Spleen (tissue), 7 donors: Measurements from ENCODE around the gene UTY.

Source experiments
- POLR2AphosphoS5 ChIP-seq, 3 donors: sonication (generic); formaldehyde crosslinking; IDR thresholded peaks; one replicate each; pipeline ENCODE4 v1.5.1; 2017; ENCODE audit warnings: antibody characterized with exemption in 3 of 3
- TF ChIP-seq, protein P1 (sequence below), 11 experiments: fragments of 200-600 bp in 7 of 11; fragments of 450-650 bp in 4 of 11; sonication (generic) in 4 of 11; IDR thresholded peaks in 8 of 11; conservative IDR thresholded peaks in 3 of 11; 1 replicate in 7 of 11; 2 replicates in 4 of 11; pipeline versions ENCODE4 v1.4.0 to v1.8.0; 2016 to 2021; ENCODE audit warnings: antibody characterized with exemption in 11 of 11, inconsistent platforms in 4 of 11, mild to moderate bottlenecking in 1 of 11
- donor health status: DM: no; HTN: no; CAD: no; lungs with moderate emphysema.
- donor health status: DM: no; HTN: no; CAD: no.
- donor health status: DM: no; HTN: no; CAD: no.

DNA sequence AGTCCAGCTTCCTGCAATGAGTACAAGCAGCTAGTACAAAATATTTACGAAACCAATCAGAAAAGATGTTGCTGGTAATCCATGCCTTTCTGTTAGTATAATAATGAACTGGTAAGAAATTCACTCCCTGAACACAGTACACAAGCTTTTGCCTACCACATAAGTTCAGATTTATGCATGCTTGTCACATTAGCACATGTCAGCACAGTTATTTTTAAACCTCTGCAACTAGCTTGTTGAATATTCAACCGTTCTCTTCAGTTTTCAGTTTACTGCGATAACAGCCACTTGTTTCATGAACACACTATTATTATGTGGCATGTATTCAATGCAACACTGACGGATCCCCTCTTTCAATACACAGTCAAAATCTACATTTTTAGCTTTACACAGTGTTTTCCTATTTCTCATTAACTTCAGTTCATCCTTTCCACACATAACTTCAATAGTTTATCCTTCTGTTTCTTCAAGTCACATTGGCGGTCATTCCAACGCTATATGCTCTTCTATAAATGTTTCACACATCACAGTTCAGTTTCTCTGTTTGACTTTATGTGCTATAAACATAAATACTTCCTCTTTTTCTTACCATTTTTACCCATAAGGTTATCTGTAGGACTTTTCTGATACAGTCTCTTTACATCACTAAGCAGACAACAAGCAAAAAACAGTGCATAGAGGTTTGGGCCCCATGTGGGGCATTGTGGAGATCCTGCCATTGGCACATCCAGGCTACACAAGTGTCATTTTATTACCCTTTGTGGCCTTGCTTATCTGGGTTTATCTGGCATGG is 62.8 kb downstream of the UTY start:
- TF ChIP-seq, protein P1, sequence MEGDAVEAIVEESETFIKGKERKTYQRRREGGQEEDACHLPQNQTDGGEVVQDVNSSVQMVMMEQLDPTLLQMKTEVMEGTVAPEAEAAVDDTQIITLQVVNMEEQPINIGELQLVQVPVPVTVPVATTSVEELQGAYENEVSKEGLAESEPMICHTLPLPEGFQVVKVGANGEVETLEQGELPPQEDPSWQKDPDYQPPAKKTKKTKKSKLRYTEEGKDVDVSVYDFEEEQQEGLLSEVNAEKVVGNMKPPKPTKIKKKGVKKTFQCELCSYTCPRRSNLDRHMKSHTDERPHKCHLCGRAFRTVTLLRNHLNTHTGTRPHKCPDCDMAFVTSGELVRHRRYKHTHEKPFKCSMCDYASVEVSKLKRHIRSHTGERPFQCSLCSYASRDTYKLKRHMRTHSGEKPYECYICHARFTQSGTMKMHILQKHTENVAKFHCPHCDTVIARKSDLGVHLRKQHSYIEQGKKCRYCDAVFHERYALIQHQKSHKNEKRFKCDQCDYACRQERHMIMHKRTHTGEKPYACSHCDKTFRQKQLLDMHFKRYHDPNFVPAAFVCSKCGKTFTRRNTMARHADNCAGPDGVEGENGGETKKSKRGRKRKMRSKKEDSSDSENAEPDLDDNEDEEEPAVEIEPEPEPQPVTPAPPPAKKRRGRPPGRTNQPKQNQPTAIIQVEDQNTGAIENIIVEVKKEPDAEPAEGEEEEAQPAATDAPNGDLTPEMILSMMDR (IDR thresholded peaks at IDR 0.05 in 8 of 11, conservative IDR thresholded peaks at IDR 0.05 in 3 of 11) = no peak
- no peak for TF ChIP-seq POLR2AphosphoS5 (IDR thresholded peaks at IDR 0.05)
